ENCODE data around the gene PSMD10.

- TF ChIP-seq CTCF (IDR thresholded peaks at IDR 0.05) (no peak), POLR2A (IDR thresholded peaks at IDR 0.05) (no peak)
Measured at GRCh38 chrX:108131471-108131870, 40.1 kb upstream of the PSMD10 start.

Data from adrenal gland (tissue), 5 donors.